Measurements from ENCODE around the gene KLHL29. TPM values are rescaled to one million over a fixed set of nuclear protein-coding genes. Genes with fewer than 3 reads are reported as not detected.

Gene KLHL29
- total and polyA plus RNA-seq, 2 donors: 5.7 to 8.7 TPM

- Histone ChIP-seq H3K27ac (ENCODE audit: low read depth) (no peak overlapping the region), H3K36me3 (ENCODE audit: insufficient read depth) (no peaks in the 10 kb centered on the region), H3K4me1 (ENCODE audit: insufficient read depth) (no peaks in the 10 kb centered on the region), H3K4me3 (ENCODE audit: low read depth, low read length) (no peak overlapping the region)
- DNase-seq (ENCODE audit: extremely low spot score): no peak
- WGBS: 96% methylated on average over 9 of the region's 9 CpGs
Observed at GRCh38 chr2:23356711-23357110, 28.3 kb upstream of the KLHL29 start.

GRCh38 chr2:23359631-23360567 lies 25.1 kb upstream of the KLHL29 start:
- H3K4me1 ChIP-seq (ENCODE audit: insufficient read depth): no peaks in the 10 kb centered on the region
- H3K27ac ChIP-seq (ENCODE audit: low read depth): no peak overlapping the region
- no peak for DNase-seq (ENCODE audit: extremely low spot score)
- H3K4me3 ChIP-seq (ENCODE audit: low read depth, low read length): no peak overlapping the region
- H3K36me3 ChIP-seq (ENCODE audit: insufficient read depth): no peaks in the 10 kb centered on the region
- 90% methylated on average over 19 of the region's 19 CpGs for WGBS

- no peaks in the 10 kb centered on the region for H3K4me1 ChIP-seq (ENCODE audit: insufficient read depth)
- DNase-seq (ENCODE audit: extremely low spot score): no peak
- H3K4me3 ChIP-seq (ENCODE audit: low read depth, low read length): no peak overlapping the region
- WGBS: 82% methylated on average over 13 of the region's 13 CpGs
- no peaks in the 10 kb centered on the region for H3K36me3 ChIP-seq (ENCODE audit: insufficient read depth)
- H3K27ac ChIP-seq (ENCODE audit: low read depth): no peak overlapping the region
Observed at GRCh38 chr2:23360571-23361125, 24.3 kb upstream of the KLHL29 start.

- no peak overlapping the region for H3K27ac ChIP-seq (ENCODE audit: low read depth)
- no peaks in the 10 kb centered on the region for H3K4me1 ChIP-seq (ENCODE audit: insufficient read depth)
- WGBS: 84% methylated on average over 3 of the region's 3 CpGs
- H3K4me3 ChIP-seq (ENCODE audit: low read depth, low read length): no peak overlapping the region
- no peak for DNase-seq (ENCODE audit: extremely low spot score)
- H3K36me3 ChIP-seq (ENCODE audit: insufficient read depth): no peaks in the 10 kb centered on the region
Observed at GRCh38 chr2:23361152-23361551, 23.8 kb upstream of the KLHL29 start.

- no peak overlapping the region for H3K4me3 ChIP-seq (ENCODE audit: low read depth, low read length)
- H3K4me1 ChIP-seq (ENCODE audit: insufficient read depth): no peaks in the 10 kb centered on the region
- DNase-seq (ENCODE audit: extremely low spot score): no peak
- H3K27ac ChIP-seq (ENCODE audit: low read depth): no peak overlapping the region
- 95% methylated on average over 1 of the region's 1 CpG for WGBS
- H3K36me3 ChIP-seq (ENCODE audit: insufficient read depth): no peaks in the 10 kb centered on the region
Observed at GRCh38 chr2:23363268-23363667, 21.7 kb upstream of the KLHL29 start.

GRCh38 chr2:23363831-23364230 lies 21.1 kb upstream of the KLHL29 start:
- Histone ChIP-seq H3K4me1 (ENCODE audit: insufficient read depth) (no peaks in the 10 kb centered on the region), H3K36me3 (ENCODE audit: insufficient read depth) (no peaks in the 10 kb centered on the region), H3K27ac (ENCODE audit: low read depth) (no peak overlapping the region), H3K4me3 (ENCODE audit: low read depth, low read length) (no peak overlapping the region)
- DNase-seq (ENCODE audit: extremely low spot score): no peak
- WGBS: 50% methylated on average over 1 of the region's 1 CpG

GRCh38 chr2:23366720-23367119 lies 18.3 kb upstream of the KLHL29 start:
- no peak overlapping the region for H3K27ac ChIP-seq (ENCODE audit: low read depth)
- WGBS: 67% methylated on average over 9 of the region's 9 CpGs
- H3K36me3 ChIP-seq (ENCODE audit: insufficient read depth): no peaks in the 10 kb centered on the region
- H3K4me3 ChIP-seq (ENCODE audit: low read depth, low read length): no peak overlapping the region
- no peak for DNase-seq (ENCODE audit: extremely low spot score)
- H3K4me1 ChIP-seq (ENCODE audit: insufficient read depth): no peaks in the 10 kb centered on the region

GRCh38 chr2:23367760-23368159 lies 17.2 kb upstream of the KLHL29 start:
- Histone ChIP-seq H3K27ac (ENCODE audit: low read depth) (no peak overlapping the region), H3K4me1 (ENCODE audit: insufficient read depth) (no peaks in the 10 kb centered on the region), H3K36me3 (ENCODE audit: insufficient read depth) (no peaks in the 10 kb centered on the region), H3K4me3 (ENCODE audit: low read depth, low read length) (no peak overlapping the region)
- 52% methylated on average over 3 of the region's 3 CpGs for WGBS
- no peak for DNase-seq (ENCODE audit: extremely low spot score)

- DNase-seq (ENCODE audit: extremely low spot score): no peak
- H3K27ac ChIP-seq (ENCODE audit: low read depth): no peak overlapping the region
- no peaks in the 10 kb centered on the region for H3K4me1 ChIP-seq (ENCODE audit: insufficient read depth)
- H3K36me3 ChIP-seq (ENCODE audit: insufficient read depth): no peaks in the 10 kb centered on the region
- 87% methylated on average over 8 of the region's 8 CpGs for WGBS
- H3K4me3 ChIP-seq (ENCODE audit: low read depth, low read length): no peak overlapping the region
Observed at GRCh38 chr2:23373666-23374065, 11.3 kb upstream of the KLHL29 start.

GRCh38 chr2:23375448-23375847 lies 9.5 kb upstream of the KLHL29 start:
- WGBS: 83% methylated on average over 3 of the region's 3 CpGs
- no peak for DNase-seq (ENCODE audit: extremely low spot score)
- no peaks in the 10 kb centered on the region for H3K36me3 ChIP-seq (ENCODE audit: insufficient read depth)
- H3K4me1 ChIP-seq (ENCODE audit: insufficient read depth): no peaks in the 10 kb centered on the region
- H3K4me3 ChIP-seq (ENCODE audit: low read depth, low read length): no peak overlapping the region
- H3K27ac ChIP-seq (ENCODE audit: low read depth): no peak overlapping the region

GRCh38 chr2:23376075-23376474 lies 8.9 kb upstream of the KLHL29 start:
- H3K4me3 ChIP-seq (ENCODE audit: low read depth, low read length): no peak overlapping the region
- WGBS: 85% methylated on average over 5 of the region's 5 CpGs
- H3K36me3 ChIP-seq (ENCODE audit: insufficient read depth): no peaks in the 10 kb centered on the region

GRCh38 chr2:23376972-23377371 lies 8.0 kb upstream of the KLHL29 start:
- DNase-seq (ENCODE audit: extremely low spot score): no peak
- H3K4me3 ChIP-seq (ENCODE audit: low read depth, low read length): no peak overlapping the region
- H3K36me3 ChIP-seq (ENCODE audit: insufficient read depth): no peaks in the 10 kb centered on the region
- no peak overlapping the region for H3K27ac ChIP-seq (ENCODE audit: low read depth)
- H3K4me1 ChIP-seq (ENCODE audit: insufficient read depth): no peaks in the 10 kb centered on the region
- 75% methylated on average over 8 of the region's 8 CpGs for WGBS

More at GRCh38 chr2:23376075-23376474, 8.9 kb upstream of the KLHL29 start:
- DNase-seq (ENCODE audit: extremely low spot score): no peak
- Histone ChIP-seq H3K27ac (ENCODE audit: low read depth) (no peak overlapping the region), H3K4me1 (ENCODE audit: insufficient read depth) (no peaks in the 10 kb centered on the region)

- WGBS: 86% methylated on average over 4 of the region's 4 CpGs
- Histone ChIP-seq H3K36me3 (ENCODE audit: insufficient read depth) (no peaks in the 10 kb centered on the region), H3K4me1 (ENCODE audit: insufficient read depth) (no peaks in the 10 kb centered on the region), H3K27ac (ENCODE audit: low read depth) (no peak overlapping the region), H3K4me3 (ENCODE audit: low read depth, low read length) (no peak overlapping the region)
- no peak for DNase-seq (ENCODE audit: extremely low spot score)
Observed at GRCh38 chr2:23377771-23378170, 7.2 kb upstream of the KLHL29 start.

GRCh38 chr2:23378496-23378895 lies 6.5 kb upstream of the KLHL29 start:
- WGBS: 92% methylated on average over 2 of the region's 2 CpGs
- H3K27ac ChIP-seq (ENCODE audit: low read depth): no peak overlapping the region
- H3K4me3 ChIP-seq (ENCODE audit: low read depth, low read length): no peak overlapping the region
- no peaks in the 10 kb centered on the region for H3K4me1 ChIP-seq (ENCODE audit: insufficient read depth)
- DNase-seq (ENCODE audit: extremely low spot score): no peak
- H3K36me3 ChIP-seq (ENCODE audit: insufficient read depth): no peaks in the 10 kb centered on the region

Data from urinary bladder (tissue), 4 donors.